HepG2 (cell line): ENCODE data around the gene DCLRE1B. TPM values are rescaled to one million over a fixed set of nuclear protein-coding genes. Genes with fewer than 3 reads are reported as not detected.

ENCODE experiments used
- ATAC-seq: fragments of 200-7000 bp; cut with Tn5 transposase; 3 replicates; pipeline ENCODE4 v1.9.1; 2020; ENCODE audit warnings: mild to moderate bottlenecking, moderate library complexity
- BruUV-seq: library from RNA; stranded (reverse); fragments of 400-500 nt; replicated peaks from 2 replicates; lab custom pipeline; 2021; lab: Mats Ljungman, UMichigan
- CTCF ChIA-PET: fragments of 300-600 bp; formaldehyde crosslinking; extraction: SDS; loops from one replicate; lab custom pipeline; 2021; ENCODE audit warnings: low total read pairs, inconsistent platforms, low intra/inter-chr PET ratio; lab: Yijun Ruan, JAX
- POLR2A ChIA-PET: fragments of 350-600 bp; sonication (Branson Sonifier 250); formaldehyde crosslinking; loops from one replicate; lab custom pipeline; 2020; ENCODE audit warnings: antibody characterized with exemption, inconsistent platforms; lab: Yijun Ruan, JAX
- DNase-seq: peaks from one replicate; pipeline ENCODE4 v3.0.0-alpha.2; 2015; ENCODE audit warnings: low spot score
- FAIRE-seq: peaks from 3 replicates; lab custom pipeline; 2011; peaks lifted over from hg19 to GRCh38; lab: Jason Lieb, UNC
- H2AFZ ChIP-seq: one replicate; pipeline ENCODE4 v1.6.1; 2011; ENCODE audit warnings: low read length, inconsistent platforms
- H3K27ac ChIP-seq: fragments of 300-600 bp; 3 replicates; pipeline ENCODE4 v1.8.0; 2011; ENCODE audit warnings: mixed run types, mild to moderate bottlenecking, mixed read lengths, low read length, inconsistent platforms; ENCODE audit not compliant: insufficient read depth; ENCODE audit errors: extremely low read length
- H3K27me3 ChIP-seq, 2 experiments: fragments of 200-600 bp in 1 of 2; 2 replicates in 1 of 2; 3 replicates in 1 of 2; pipeline versions ENCODE4 v1.6.0 to v1.8.0; 2011; ENCODE audit warnings: low read length in 2 of 2, mild to moderate bottlenecking in 2 of 2, moderate library complexity in 2 of 2, inconsistent platforms in 1 of 2; ENCODE audit not compliant: insufficient read depth in 2 of 2, control insufficient read depth in 1 of 2
- H3K36me3 ChIP-seq, 2 experiments: fragments of 200-600 bp in 1 of 2; replicated peaks in 1 of 2; 2 replicates in 1 of 2; 3 replicates in 1 of 2; pipeline versions ENCODE4 v1.5.1 to v1.8.0; 2011; ENCODE audit warnings: low read length in 2 of 2, inconsistent platforms in 1 of 2; ENCODE audit not compliant: insufficient read depth in 2 of 2, control insufficient read depth in 1 of 2
- H3K4me1 ChIP-seq: 2 replicates; pipeline ENCODE4 v1.5.1; 2012; ENCODE audit warnings: low read length, inconsistent platforms; ENCODE audit not compliant: insufficient read depth
- H3K4me2 ChIP-seq: 2 replicates; pipeline ENCODE4 v1.6.0; 2011; ENCODE audit warnings: low read depth, low read length, inconsistent platforms
- H3K4me3 ChIP-seq, 3 experiments: fragments of 200-600 bp in 1 of 3; sonication (generic), shearing (Covaris generic) in 1 of 3; replicated peaks in 1 of 3; 2 replicates each; pipeline ENCODE4 v1.5.1; 2011 to 2016; ENCODE audit warnings: low read length in 3 of 3, inconsistent platforms in 2 of 3, low read depth in 2 of 3, mild to moderate bottlenecking in 2 of 3, control low read depth in 1 of 3, mixed read lengths in 1 of 3; ENCODE audit not compliant: insufficient read depth in 1 of 3
- H3K79me2 ChIP-seq: one replicate; pipeline ENCODE4 v1.6.1; 2011; ENCODE audit warnings: low read length, inconsistent platforms; ENCODE audit not compliant: insufficient read depth
- H3K9ac ChIP-seq: 2 replicates; pipeline ENCODE4 v1.6.0; 2011; ENCODE audit warnings: mild to moderate bottlenecking, low read depth, low read length, inconsistent platforms; ENCODE audit not compliant: insufficient read depth
- H3K9me3 ChIP-seq: 2 replicates; pipeline ENCODE4 v1.5.1; 2012; ENCODE audit warnings: mild to moderate bottlenecking, low read length
- H4K20me1 ChIP-seq: 2 replicates; pipeline ENCODE4 v1.6.0; 2011; ENCODE audit warnings: inconsistent platforms, mild to moderate bottlenecking, low read length, moderate library complexity; ENCODE audit not compliant: insufficient read depth
- HIVEP1 ChIP-seq: sonication (generic); formaldehyde crosslinking; IDR thresholded peaks from 2 replicates; pipeline ENCODE4 v1.4.0; 2020; ENCODE audit warnings: mild to moderate bottlenecking, missing genetic modification reagents
- MAFG ChIP-seq: sonication (generic); formaldehyde crosslinking; IDR thresholded peaks from 2 replicates; pipeline ENCODE4 v1.5.1; 2020; ENCODE audit warnings: mild to moderate bottlenecking, missing genetic modification reagents
- MED8 ChIP-seq: sonication (generic); formaldehyde crosslinking; IDR thresholded peaks from 2 replicates; pipeline ENCODE4 v1.8.1; 2023; ENCODE audit warnings: mild to moderate bottlenecking, missing genetic modification reagents; ENCODE audit not compliant: insufficient replicate concordance
- NFAT5 ChIP-seq: sonication (generic); formaldehyde crosslinking; IDR thresholded peaks from 2 replicates; pipeline ENCODE4 v1.4.0; 2020; ENCODE audit warnings: missing genetic modification reagents
- NFE2L2 ChIP-seq: fragments of 150-350 bp; IDR thresholded peaks from 2 replicates; pipeline ENCODE4 v1.6.1; 2014; ENCODE audit warnings: low read length
- RELA ChIP-seq: sonication (generic); formaldehyde crosslinking; IDR thresholded peaks from 2 replicates; pipeline ENCODE4 v1.4.0; 2020; ENCODE audit warnings: missing genetic modification reagents
- THRA ChIP-seq: sonication (generic); formaldehyde crosslinking; IDR thresholded peaks from 2 replicates; pipeline ENCODE4 v1.4.0; 2020; ENCODE audit warnings: missing genetic modification reagents, borderline replicate concordance
- TIGD3 ChIP-seq: sonication (generic); formaldehyde crosslinking; IDR thresholded peaks from 2 replicates; pipeline ENCODE4 v1.5.1; 2020; ENCODE audit warnings: mild to moderate bottlenecking, missing genetic modification reagents, borderline replicate concordance
- ZIK1 ChIP-seq: sonication (generic); formaldehyde crosslinking; IDR thresholded peaks from 2 replicates; pipeline ENCODE4 v1.5.0; 2020; ENCODE audit warnings: mild to moderate bottlenecking, low read depth, missing genetic modification reagents, borderline replicate concordance
- ZNF20 ChIP-seq: sonication (generic); formaldehyde crosslinking; IDR thresholded peaks from 2 replicates; pipeline ENCODE4 v1.4.0; 2020; ENCODE audit warnings: mild to moderate bottlenecking, moderate library complexity, missing genetic modification reagents
- ZNF639 ChIP-seq: conservative IDR thresholded peaks from 2 replicates; pipeline ENCODE4 v1.6.1; 2018; ENCODE audit warnings: missing genetic modification reagents
- ZSCAN5A ChIP-seq: sonication (generic); formaldehyde crosslinking; IDR thresholded peaks from 2 replicates; pipeline ENCODE4 v1.8.0; 2022; ENCODE audit warnings: mild to moderate bottlenecking, missing genetic modification reagents, borderline replicate concordance
- WGBS: methylation state at CpG from one replicate; pipeline ENCODE4 v1.1.6; 2017; ENCODE audit warnings: low lambda C conversion rate; 5-methylcytosine and 5-hydroxymethylcytosine counted together
- in situ Hi-C: cut with HindIII; loops from 2 replicates; pipeline ENCODE4 v1.10.0; 2017; ENCODE audit warnings: low pct_unique_long_range_greater_than_20kb; ENCODE audit not compliant: extremely low pct_ligation_motif_present
- intact Hi-C: fragments of 100-400 bp; cut with micrococcal nuclease; formaldehyde crosslinking; loops from one replicate; pipeline ENCODE4 v1.10.0; 2022; ENCODE audit not compliant: unreplicated experiment
- polyA plus RNA-seq, 8 experiments: library from polyadenylated mRNA; depleted of rRNA in 3 of 8; stranded (reverse) in 7 of 8; unstranded in 1 of 8; fragments of >200 nt; fragmentation: Illumina TruSeq in 4 of 8; extraction: Trizol in 4 of 8; gene quantifications; 2 replicates each; pipeline versions ENCODE4 v1.2.1 to v1.2.3, GENCODE V29; 2011 to 2016; ENCODE audit warnings: low read depth in 4 of 8, missing spikeins in 1 of 8, mixed read lengths in 1 of 8; ENCODE audit not compliant: insufficient read depth in 1 of 8
- total RNA-seq, 5 experiments: library from RNA; depleted of rRNA; stranded (reverse); fragments of >200 nt; fragmentation: Illumina TruSeq; extraction: Trizol; gene quantifications; 2 replicates each; pipeline ENCODE4 v1.2.3, GENCODE V29; 2016; ENCODE audit warnings: low read depth in 1 of 5

Gene DCLRE1B
- total and polyA plus RNA-seq, 2 of the 13 experiments (the other 11 are each of a cell fraction or from before 2014, with no cell fraction given), result 2.7 to 8.0 TPM

GRCh38 chr1:113857776-113858175 lies 47.4 kb upstream of the DCLRE1B start:
- ChIA-PET CTCF (no interaction called here), POLR2A (no interaction called here)
- H2AFZ ChIP-seq, result no peak overlapping the region
- H3K4me3 ChIP-seq, result no peak overlapping the region
- DNase-seq, result no peak
- no peak overlapping the region for H3K4me2 ChIP-seq
- BruUV-seq, result no TSS peak
- no peak overlapping the region for H3K27ac ChIP-seq
- no peaks in the 10 kb centered on the region for H3K9me3 ChIP-seq
- H3K79me2 ChIP-seq, result no peaks in the 10 kb centered on the region
- H3K27me3 ChIP-seq, result no peaks in the 10 kb centered on the region; a peak in 1 of 5 replicates
- no peak for ATAC-seq
- peaks cover 14% of the 10 kb centered on the region for H3K4me1 ChIP-seq
- no peaks in the 10 kb centered on the region for H4K20me1 ChIP-seq
- no peaks in the 10 kb centered on the region for H3K36me3 ChIP-seq
- no peak overlapping the region for H3K9ac ChIP-seq
- in situ Hi-C loops, result no loop called here
- WGBS, result 31% methylated on average over 3 of the region's 3 CpGs
- intact Hi-C loops, result no loop called here
- FAIRE-seq, result no peak
- TF ChIP-seq NFE2L2 (no peak), ZSCAN5A (CRISPR knock-in tag) (no peak), THRA (no peak), HIVEP1 (CRISPR knock-in tag) (no peak), NFAT5 (CRISPR knock-in tag) (no peak), TIGD3 (no peak), ZNF20 (no peak), RELA (CRISPR knock-in tag) (no peak), ZNF639 (no peak), MED8 (no peak), ZIK1 (CRISPR knock-in tag) (no peak), MAFG (CRISPR knock-in tag) (no peak)
